ENCODE measurements around the gene COPG1. TPM values are rescaled to one million over a fixed set of nuclear protein-coding genes. Genes with fewer than 3 reads are reported as not detected.
A peak's percentile ranks its signal among the peaks of the same experiment; 100 is the strongest.

COPG1 gene
- total and polyA plus RNA-seq, 2 of the 13 experiments (the other 11 are each of a cell fraction or from before 2014, with no cell fraction given) = 98.6 to 166 TPM

DNA sequence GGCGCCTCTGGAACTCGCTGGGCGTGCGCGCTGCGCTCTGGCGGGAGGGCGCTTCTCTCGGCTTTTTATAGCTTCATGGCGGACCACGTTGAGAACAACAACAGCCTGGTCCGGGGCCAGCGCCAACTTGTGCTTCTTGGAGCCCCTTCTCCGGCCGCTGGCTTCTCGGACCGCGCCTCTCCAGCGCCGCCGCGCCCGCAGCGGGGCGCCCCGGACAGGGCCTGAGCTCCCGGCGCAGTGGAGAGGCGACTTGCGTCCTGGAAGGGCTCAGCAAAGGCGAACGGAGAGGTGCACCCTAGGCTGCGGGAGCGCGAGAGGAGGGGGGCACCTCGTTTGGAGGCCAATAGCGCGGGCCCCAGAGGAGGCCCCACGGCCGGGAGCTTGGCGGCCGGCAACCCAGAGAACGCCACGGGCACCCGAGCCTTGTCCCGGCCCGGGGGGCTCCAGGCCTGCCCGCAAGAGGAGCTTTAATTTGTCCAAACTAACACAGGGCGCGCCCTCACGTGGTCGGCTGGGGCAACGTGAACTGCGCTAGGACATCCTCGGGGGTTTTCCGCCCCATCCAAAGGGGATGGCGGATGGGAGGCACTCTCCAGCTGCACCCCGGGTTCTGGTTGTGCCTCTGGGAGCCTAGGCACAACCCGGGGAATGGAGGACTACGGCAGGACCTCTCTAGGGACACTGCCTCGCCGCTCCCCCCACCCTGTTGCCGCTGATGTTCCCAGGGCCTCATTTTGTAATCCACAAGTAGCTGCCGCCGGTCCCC is 67.0 kb downstream of the COPG1 start (continued):
- peak; percentile 55; the same call in 1 of the 2 replicates for TF ChIP-seq ZNF205 (CRISPR knock-in tag; IDR thresholded peaks at IDR 0.05)
- TF ChIP-seq FOXK1 (CRISPR knock-in tag; IDR thresholded peaks at IDR 0.05; ENCODE audit: borderline replicate concordance, low read depth) = peak; percentile 100
- peak; percentile 52; the same call in 1 of the 2 replicates for TF ChIP-seq ZNF607 (CRISPR knock-in tag; IDR thresholded peaks at IDR 0.05; ENCODE audit: borderline replicate concordance)
- TF ChIP-seq ZNF44 (CRISPR knock-in tag; IDR thresholded peaks at IDR 0.05) = no peak
- peak; percentile 72 for TF ChIP-seq MED1 (CRISPR knock-in tag; IDR thresholded peaks at IDR 0.05)
- no peak for TF ChIP-seq MED8 (CRISPR knock-in tag; IDR thresholded peaks at IDR 0.05; ENCODE audit: insufficient replicate concordance)
- peak; percentile 79; the same call in 1 of the 2 replicates for TF ChIP-seq ZSCAN20 (CRISPR knock-in tag; IDR thresholded peaks at IDR 0.05; ENCODE audit: borderline replicate concordance)
- peak; percentile 74 for TF ChIP-seq ZNF687 (CRISPR knock-in tag; IDR thresholded peaks at IDR 0.05)
- TF ChIP-seq ZBTB49 (CRISPR knock-in tag; IDR thresholded peaks at IDR 0.05; ENCODE audit: borderline replicate concordance) = no peak
- TF ChIP-seq, protein P1, sequence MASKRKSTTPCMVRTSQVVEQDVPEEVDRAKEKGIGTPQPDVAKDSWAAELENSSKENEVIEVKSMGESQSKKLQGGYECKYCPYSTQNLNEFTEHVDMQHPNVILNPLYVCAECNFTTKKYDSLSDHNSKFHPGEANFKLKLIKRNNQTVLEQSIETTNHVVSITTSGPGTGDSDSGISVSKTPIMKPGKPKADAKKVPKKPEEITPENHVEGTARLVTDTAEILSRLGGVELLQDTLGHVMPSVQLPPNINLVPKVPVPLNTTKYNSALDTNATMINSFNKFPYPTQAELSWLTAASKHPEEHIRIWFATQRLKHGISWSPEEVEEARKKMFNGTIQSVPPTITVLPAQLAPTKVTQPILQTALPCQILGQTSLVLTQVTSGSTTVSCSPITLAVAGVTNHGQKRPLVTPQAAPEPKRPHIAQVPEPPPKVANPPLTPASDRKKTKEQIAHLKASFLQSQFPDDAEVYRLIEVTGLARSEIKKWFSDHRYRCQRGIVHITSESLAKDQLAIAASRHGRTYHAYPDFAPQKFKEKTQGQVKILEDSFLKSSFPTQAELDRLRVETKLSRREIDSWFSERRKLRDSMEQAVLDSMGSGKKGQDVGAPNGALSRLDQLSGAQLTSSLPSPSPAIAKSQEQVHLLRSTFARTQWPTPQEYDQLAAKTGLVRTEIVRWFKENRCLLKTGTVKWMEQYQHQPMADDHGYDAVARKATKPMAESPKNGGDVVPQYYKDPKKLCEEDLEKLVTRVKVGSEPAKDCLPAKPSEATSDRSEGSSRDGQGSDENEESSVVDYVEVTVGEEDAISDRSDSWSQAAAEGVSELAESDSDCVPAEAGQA (IDR thresholded peaks at IDR 0.05; ENCODE audit: low read depth) = peak; percentile 41; the same call in 1 of the 2 replicates
- TF ChIP-seq, protein P1 (CRISPR knock-in tag; IDR thresholded peaks at IDR 0.05; ENCODE audit: borderline replicate concordance) = no peak
- no peak for TF ChIP-seq ZNF234 (CRISPR knock-in tag; conservative IDR thresholded peaks at IDR 0.05)
- TF ChIP-seq ZFP91 (CRISPR knock-in tag; IDR thresholded peaks at IDR 0.05; ENCODE audit: borderline replicate concordance) = peak; percentile 71; the same call in 1 of the 2 replicates
